Measurements from ENCODE around the gene TRNT1.

Gene TRNT1

DNA sequence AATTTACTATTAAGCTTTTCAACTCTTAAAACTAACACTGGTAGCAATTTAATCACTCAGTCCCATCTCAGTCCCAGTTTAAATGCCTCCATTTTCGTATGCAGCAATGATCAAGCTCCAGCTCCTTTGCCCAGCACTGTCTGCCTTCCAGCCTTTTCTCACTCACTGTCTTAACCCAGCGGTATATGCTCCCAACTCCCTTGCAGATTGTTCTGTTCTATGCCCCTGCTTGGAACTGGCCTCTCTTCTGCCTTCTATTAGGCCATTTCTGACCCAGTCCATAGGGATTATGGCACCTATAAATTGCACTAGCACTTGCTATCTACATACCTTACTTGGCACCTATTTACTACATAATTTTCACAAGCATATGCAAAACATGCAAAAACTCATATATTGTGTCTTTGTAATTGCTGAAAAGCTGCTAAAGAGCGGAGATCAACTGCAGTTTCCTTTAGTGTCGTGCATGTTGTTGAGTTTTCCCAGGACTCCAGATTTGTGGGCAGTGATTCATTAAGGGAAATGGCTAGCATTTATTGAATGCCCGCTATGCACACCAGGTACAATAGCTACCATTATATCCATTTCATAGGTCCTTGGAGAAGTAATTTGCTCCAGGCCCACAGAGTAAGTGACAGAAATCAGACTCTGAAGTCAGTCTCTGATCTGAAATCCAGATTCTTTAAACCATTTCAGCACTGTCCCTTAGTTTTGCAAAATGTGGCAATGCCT is 28.3 kb downstream of the TRNT1 start:
- Histone ChIP-seq H3K27ac (no peak overlapping the region), H3K36me3 (replicated peaks) (peaks cover 30% of the 10 kb centered on the region), H3K27me3 (replicated peaks) (no peaks in the 10 kb centered on the region), H3K4me3 (ENCODE audit: low read depth, low read length) (no peak overlapping the region)
- in situ Hi-C loops (cut with HindIII; ENCODE audit: low pct_ligation_motif_present, low sequenced_read_pairs): no loop called here
- no peak for DNase-seq
- TF ChIP-seq, protein P1, sequence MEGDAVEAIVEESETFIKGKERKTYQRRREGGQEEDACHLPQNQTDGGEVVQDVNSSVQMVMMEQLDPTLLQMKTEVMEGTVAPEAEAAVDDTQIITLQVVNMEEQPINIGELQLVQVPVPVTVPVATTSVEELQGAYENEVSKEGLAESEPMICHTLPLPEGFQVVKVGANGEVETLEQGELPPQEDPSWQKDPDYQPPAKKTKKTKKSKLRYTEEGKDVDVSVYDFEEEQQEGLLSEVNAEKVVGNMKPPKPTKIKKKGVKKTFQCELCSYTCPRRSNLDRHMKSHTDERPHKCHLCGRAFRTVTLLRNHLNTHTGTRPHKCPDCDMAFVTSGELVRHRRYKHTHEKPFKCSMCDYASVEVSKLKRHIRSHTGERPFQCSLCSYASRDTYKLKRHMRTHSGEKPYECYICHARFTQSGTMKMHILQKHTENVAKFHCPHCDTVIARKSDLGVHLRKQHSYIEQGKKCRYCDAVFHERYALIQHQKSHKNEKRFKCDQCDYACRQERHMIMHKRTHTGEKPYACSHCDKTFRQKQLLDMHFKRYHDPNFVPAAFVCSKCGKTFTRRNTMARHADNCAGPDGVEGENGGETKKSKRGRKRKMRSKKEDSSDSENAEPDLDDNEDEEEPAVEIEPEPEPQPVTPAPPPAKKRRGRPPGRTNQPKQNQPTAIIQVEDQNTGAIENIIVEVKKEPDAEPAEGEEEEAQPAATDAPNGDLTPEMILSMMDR (IDR thresholded peaks at IDR 0.05; ENCODE audit: low read depth, low read length, missing control alignments): no peak

DNA sequence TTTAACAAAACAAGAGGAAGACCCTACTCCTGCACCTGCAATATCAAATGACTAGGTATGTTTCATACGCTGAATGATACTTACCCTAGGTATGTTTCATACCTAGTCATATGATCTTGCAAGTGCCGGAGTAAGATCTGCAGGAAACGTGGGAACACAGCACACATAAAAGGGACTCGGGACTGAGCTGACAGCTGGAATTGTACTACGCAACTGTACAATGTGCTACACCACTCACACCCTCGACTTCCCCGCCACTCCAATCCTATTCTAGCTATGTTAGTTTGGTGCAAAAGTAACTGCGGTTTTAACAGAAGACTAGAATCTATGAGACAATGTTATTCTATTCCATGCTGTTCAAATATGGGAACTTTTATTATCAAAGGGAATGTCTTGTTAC is 30.7 kb downstream of the TRNT1 start:
- in situ Hi-C loops (cut with HindIII; ENCODE audit: low pct_ligation_motif_present, low sequenced_read_pairs): no loop called here
- DNase-seq: no peak
- H3K27me3 ChIP-seq (replicated peaks): no peaks in the 10 kb centered on the region
- H3K36me3 ChIP-seq (replicated peaks): peaks cover 16% of the 10 kb centered on the region
- TF ChIP-seq, protein P1 (IDR thresholded peaks at IDR 0.05; ENCODE audit: low read depth, low read length, missing control alignments): no peak
- no peak overlapping the region for H3K27ac ChIP-seq
- no peak overlapping the region for H3K4me3 ChIP-seq (ENCODE audit: low read depth, low read length)

DNA sequence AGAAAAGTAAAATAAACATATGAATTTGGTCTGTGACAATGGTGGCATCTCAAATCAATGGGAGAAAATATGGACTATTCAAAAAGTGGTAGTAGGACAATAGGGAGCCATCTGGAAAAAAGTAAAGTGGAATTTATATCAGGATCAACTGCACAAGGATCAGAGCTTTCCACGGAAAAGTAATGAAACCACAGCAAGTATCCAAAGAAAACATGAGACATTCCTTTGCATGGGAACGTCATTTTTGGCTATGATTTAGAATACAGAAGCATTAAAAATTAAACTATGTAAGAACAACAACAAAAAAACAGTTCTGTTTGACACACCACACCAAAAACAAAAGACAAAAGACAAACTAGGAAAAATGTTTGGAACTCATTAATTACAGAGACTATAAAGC is 34.1 kb downstream of the TRNT1 start:
- no peak for DNase-seq
- no peak overlapping the region for H3K4me3 ChIP-seq (ENCODE audit: low read depth, low read length)
- TF ChIP-seq, protein P1 (IDR thresholded peaks at IDR 0.05; ENCODE audit: low read depth, low read length, missing control alignments): no peak
- H3K36me3 ChIP-seq (replicated peaks): peaks cover 10% of the 10 kb centered on the region
- H3K27ac ChIP-seq: no peak overlapping the region
- in situ Hi-C loops (cut with HindIII; ENCODE audit: low pct_ligation_motif_present, low sequenced_read_pairs): no loop called here
- no peaks in the 10 kb centered on the region for H3K27me3 ChIP-seq (replicated peaks)

DNA sequence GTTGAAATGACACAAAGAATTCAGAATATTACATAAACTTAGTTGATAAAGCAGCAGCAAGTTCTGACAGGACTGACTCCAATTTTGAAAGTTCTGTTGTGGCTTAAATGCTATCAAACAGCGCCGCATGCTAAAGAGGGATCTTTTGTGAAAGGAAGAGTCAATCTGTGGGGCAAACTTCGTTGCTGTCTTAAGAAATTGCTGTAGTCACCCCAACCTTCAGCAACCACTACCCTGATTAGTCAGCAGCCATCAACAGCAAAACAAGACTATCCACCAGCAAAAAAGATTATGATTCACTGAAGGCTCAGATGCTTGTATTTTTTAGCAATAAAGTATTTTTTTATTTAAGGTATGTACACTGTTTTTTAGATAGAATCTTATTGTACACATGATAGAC is 38.5 kb downstream of the TRNT1 start:
- in situ Hi-C loops (cut with HindIII; ENCODE audit: low pct_ligation_motif_present, low sequenced_read_pairs): no loop called here
- peaks cover 21% of the 10 kb centered on the region for H3K36me3 ChIP-seq (replicated peaks)
- DNase-seq: no peak
- TF ChIP-seq, protein P1 (IDR thresholded peaks at IDR 0.05; ENCODE audit: low read depth, low read length, missing control alignments): no peak
- no peaks in the 10 kb centered on the region for H3K27me3 ChIP-seq (replicated peaks)
- no peak overlapping the region for H3K4me3 ChIP-seq (ENCODE audit: low read depth, low read length)
- no peak overlapping the region for H3K27ac ChIP-seq

DNA sequence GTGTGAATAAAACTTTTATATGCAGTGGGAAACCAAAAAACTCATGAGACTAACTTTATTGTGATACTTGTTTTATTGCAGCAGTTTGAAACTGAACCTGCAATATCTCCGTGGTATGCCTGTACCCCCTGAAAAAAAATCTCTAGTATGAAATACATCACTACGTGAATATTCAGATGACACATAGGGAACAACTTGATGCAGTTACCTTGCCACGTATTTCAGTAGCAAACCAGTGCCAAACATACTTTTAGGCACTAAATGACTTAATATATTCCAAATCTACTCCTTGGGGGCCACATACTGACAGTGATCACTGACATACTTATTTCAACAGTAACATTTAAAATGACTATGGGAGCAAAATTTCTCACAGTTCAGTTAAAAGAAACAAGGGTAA is 38.9 kb downstream of the TRNT1 start:
- Histone ChIP-seq H3K27me3 (replicated peaks) (no peaks in the 10 kb centered on the region), H3K27ac (no peak overlapping the region), H3K36me3 (replicated peaks) (peaks cover 24% of the 10 kb centered on the region), H3K4me3 (ENCODE audit: low read depth, low read length) (no peak overlapping the region)
- TF ChIP-seq, protein P1 (IDR thresholded peaks at IDR 0.05; ENCODE audit: low read depth, low read length, missing control alignments): no peak
- no peak for DNase-seq
- in situ Hi-C loops (cut with HindIII; ENCODE audit: low pct_ligation_motif_present, low sequenced_read_pairs): no loop called here

DNA sequence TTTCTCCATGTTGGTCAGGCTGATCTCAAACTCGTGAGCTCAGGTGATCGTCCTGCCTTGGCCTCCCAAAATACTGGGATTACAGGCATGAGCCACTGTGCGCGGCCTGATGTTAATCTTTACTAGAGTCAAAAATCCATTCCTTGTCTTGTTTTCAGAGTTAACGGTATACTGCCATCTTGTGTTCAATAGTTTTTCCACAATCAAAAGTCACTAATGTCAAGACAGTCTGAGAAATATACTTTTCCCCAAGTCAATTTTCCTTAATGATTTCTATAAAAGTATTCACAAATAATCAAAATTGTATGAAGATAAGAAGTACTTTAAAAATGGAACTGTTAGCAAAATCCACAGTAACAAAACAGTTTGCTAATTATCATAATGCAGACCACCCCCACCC is 44.3 kb downstream of the TRNT1 start:
- TF ChIP-seq, protein P1 (IDR thresholded peaks at IDR 0.05; ENCODE audit: low read depth, low read length, missing control alignments): peak; percentile 25
- peaks cover 32% of the 10 kb centered on the region for H3K36me3 ChIP-seq (replicated peaks)
- in situ Hi-C loops (cut with HindIII; ENCODE audit: low pct_ligation_motif_present, low sequenced_read_pairs): no loop called here
- no peak overlapping the region for H3K27ac ChIP-seq
- no peak for DNase-seq
- H3K27me3 ChIP-seq (replicated peaks): no peaks in the 10 kb centered on the region
- H3K4me3 ChIP-seq (ENCODE audit: low read depth, low read length): no peak overlapping the region

Measured in brain microvascular endothelial cell (primary cell).